Mononuclear cell (primary cell): ENCODE results near the gene MLLT6. TPM values are rescaled to one million over a fixed set of nuclear protein-coding genes. Genes with fewer than 3 reads are reported as not detected.

ENCODE experiments used
- total RNA-seq: library from RNA; depleted of rRNA; stranded (reverse); fragments of >200 nt; gene quantifications from one replicate; pipeline ENCODE4 v1.2.3, GENCODE V29; 2012

The MLLT6 gene
- total RNA-seq, 1 donor: 95.9 TPM

Other genes starting within 250 kb of the MLLT6 start
- not detected for gene SRCIN1, start 99.3 kb upstream of the MLLT6 start, total RNA-seq
- 0.63 TPM for gene EPOP, start 30.3 kb upstream of the MLLT6 start, total RNA-seq
- 1.8 TPM for gene CISD3, start 25.1 kb downstream of the MLLT6 start, total RNA-seq
- gene PCGF2, start 43.1 kb downstream of the MLLT6 start, total RNA-seq: not detected
- gene PSMB3, start 47.5 kb downstream of the MLLT6 start, total RNA-seq: 95.5 TPM
- 17.8 TPM for gene PIP4K2B, start 94.3 kb downstream of the MLLT6 start, total RNA-seq
- 30.0 TPM for gene CWC25, start 120.0 kb downstream of the MLLT6 start, total RNA-seq
- 1,618 TPM for gene RPL23, start 148.4 kb downstream of the MLLT6 start, total RNA-seq
- gene LASP1, start 164.8 kb downstream of the MLLT6 start, total RNA-seq: 103 TPM